Caco-2 (cell line): Measurements from ENCODE around the gene C16orf46. TPM values are rescaled to one million over a fixed set of nuclear protein-coding genes. Genes with fewer than 3 reads are reported as not detected.

Source experiments
- BruUV-seq: library from RNA; stranded (reverse); fragments of 400-500 nt; replicated peaks from 2 replicates; lab custom pipeline; 2021; lab: Mats Ljungman, UMichigan
- CTCF ChIA-PET: fragments of 300-600 bp; sonication (Branson Sonifier 250); formaldehyde crosslinking; loops from one replicate; lab custom pipeline; 2022; ENCODE audit warnings: antibody characterized with exemption; lab: Charles Lee
- POLR2A ChIA-PET: fragments of 300-600 bp; sonication (Branson Sonifier 250); formaldehyde crosslinking; loops from one replicate; lab custom pipeline; 2022; ENCODE audit warnings: antibody characterized with exemption; lab: Charles Lee
- DNase-seq, 2 experiments: peaks; one replicate each; pipeline versions ENCODE4 v3.0.0 to v3.0.0-alpha.2; 2020 to 2022
- H3K27me3 ChIP-seq: replicated peaks from 2 replicates; pipeline ENCODE4 v1.6.0; 2011; ENCODE audit warnings: low read length; ENCODE audit not compliant: control insufficient read depth, insufficient read depth
- H3K36me3 ChIP-seq: 2 replicates; pipeline ENCODE4 v1.5.1; 2011; ENCODE audit warnings: low read length; ENCODE audit not compliant: control insufficient read depth, insufficient read depth
- H3K4me1 ChIP-seq: fragments of 250-450 bp; sonication (Bioruptor Pico); 2 replicates; pipeline ENCODE4 v1.5.1; 2020; ENCODE audit warnings: mild to moderate bottlenecking
- H3K4me3 ChIP-seq: 2 replicates; pipeline ENCODE4 v1.5.1; 2011; ENCODE audit warnings: low read depth, mild to moderate bottlenecking, control low read depth, low read length
- H3K9me3 ChIP-seq: fragments of 250-450 bp; sonication (Bioruptor Pico); 2 replicates; pipeline ENCODE4 v1.5.1; 2020; ENCODE audit warnings: mild to moderate bottlenecking, moderate library complexity
- H3K27ac Mint-ChIP-seq: one replicate; pipeline ENCODE4 v1.8.0; 2022; ENCODE audit warnings: mixed read lengths; ENCODE audit not compliant: unreplicated experiment
- H3K27me3 Mint-ChIP-seq: one replicate; pipeline ENCODE4 v1.8.0; 2022; ENCODE audit warnings: mixed read lengths; ENCODE audit not compliant: insufficient read depth, unreplicated experiment
- H3K36me3 Mint-ChIP-seq: one replicate; pipeline ENCODE4 v1.8.0; 2022; ENCODE audit warnings: mild to moderate bottlenecking, mixed read lengths; ENCODE audit not compliant: insufficient read depth, unreplicated experiment
- H3K4me1 Mint-ChIP-seq: one replicate; pipeline ENCODE4 v1.8.0; 2022; ENCODE audit warnings: low read depth, mixed read lengths; ENCODE audit not compliant: unreplicated experiment
- H3K4me3 Mint-ChIP-seq: one replicate; pipeline ENCODE4 v1.8.0; 2022; ENCODE audit warnings: mild to moderate bottlenecking, moderate library complexity, mixed read lengths; ENCODE audit not compliant: unreplicated experiment
- H3K9me3 Mint-ChIP-seq: one replicate; pipeline ENCODE4 v1.8.0; 2022; ENCODE audit warnings: mixed read lengths; ENCODE audit not compliant: unreplicated experiment
- intact Hi-C: fragments of 100-400 bp; cut with micrococcal nuclease; formaldehyde crosslinking; loops from one replicate; pipeline ENCODE4 v1.10.0; 2022; ENCODE audit not compliant: unreplicated experiment
- total RNA-seq: library from RNA; stranded (reverse); gene quantifications from 2 replicates; pipeline ENCODE4 v1.2.3, GENCODE V29; 2022
- TF ChIP-seq, protein P1 (sequence below), 2 experiments: fragments of 200-600 bp in 1 of 2; IDR thresholded peaks; 1 replicate in 1 of 2; 2 replicates in 1 of 2; pipeline versions ENCODE4 v1.5.1 to v1.8.0; 2011 to 2022; ENCODE audit warnings: antibody characterized with exemption in 1 of 2, control low read depth in 1 of 2, inconsistent platforms in 1 of 2, low read depth in 1 of 2, low read length in 1 of 2, mild to moderate bottlenecking in 1 of 2, moderate library complexity in 1 of 2; ENCODE audit not compliant: insufficient read depth in 1 of 2, severe bottlenecking in 1 of 2, unreplicated experiment in 1 of 2

The C16orf46 gene
- total RNA-seq, 1 experiment from 2014 or later: 0.70 TPM

DNA sequence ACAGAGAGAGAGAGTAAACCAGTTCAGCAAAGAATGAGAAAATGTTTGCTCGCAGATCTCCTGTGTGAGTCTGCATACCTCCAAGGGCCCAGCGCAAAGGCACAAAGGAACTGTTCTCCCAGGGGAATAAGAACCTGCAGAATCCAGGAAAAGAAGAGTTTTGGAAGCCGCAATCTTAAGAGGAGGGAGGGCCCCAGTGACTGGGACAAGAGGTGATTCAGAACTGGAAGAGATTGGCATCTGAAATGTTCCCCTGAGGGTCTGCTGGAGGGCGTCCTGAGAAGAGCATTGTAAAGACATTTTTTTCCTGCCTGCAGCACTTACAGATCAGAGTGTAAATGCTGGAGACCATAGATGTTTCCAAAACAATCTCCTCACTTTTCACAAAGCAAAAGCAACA, 35.3 kb downstream of the C16orf46 start:
- TF ChIP-seq, protein P1, sequence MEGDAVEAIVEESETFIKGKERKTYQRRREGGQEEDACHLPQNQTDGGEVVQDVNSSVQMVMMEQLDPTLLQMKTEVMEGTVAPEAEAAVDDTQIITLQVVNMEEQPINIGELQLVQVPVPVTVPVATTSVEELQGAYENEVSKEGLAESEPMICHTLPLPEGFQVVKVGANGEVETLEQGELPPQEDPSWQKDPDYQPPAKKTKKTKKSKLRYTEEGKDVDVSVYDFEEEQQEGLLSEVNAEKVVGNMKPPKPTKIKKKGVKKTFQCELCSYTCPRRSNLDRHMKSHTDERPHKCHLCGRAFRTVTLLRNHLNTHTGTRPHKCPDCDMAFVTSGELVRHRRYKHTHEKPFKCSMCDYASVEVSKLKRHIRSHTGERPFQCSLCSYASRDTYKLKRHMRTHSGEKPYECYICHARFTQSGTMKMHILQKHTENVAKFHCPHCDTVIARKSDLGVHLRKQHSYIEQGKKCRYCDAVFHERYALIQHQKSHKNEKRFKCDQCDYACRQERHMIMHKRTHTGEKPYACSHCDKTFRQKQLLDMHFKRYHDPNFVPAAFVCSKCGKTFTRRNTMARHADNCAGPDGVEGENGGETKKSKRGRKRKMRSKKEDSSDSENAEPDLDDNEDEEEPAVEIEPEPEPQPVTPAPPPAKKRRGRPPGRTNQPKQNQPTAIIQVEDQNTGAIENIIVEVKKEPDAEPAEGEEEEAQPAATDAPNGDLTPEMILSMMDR (IDR thresholded peaks at IDR 0.05; ENCODE audit: insufficient read depth in 1 of 2, low read depth in 1 of 2, low read length in 1 of 2, severe bottlenecking in 1 of 2, unreplicated experiment in 1 of 2): no peak
- H3K36me3 Mint-ChIP-seq: peaks cover 63% of the 10 kb centered on the region
- CTCF ChIA-PET: no interaction called here

DNA sequence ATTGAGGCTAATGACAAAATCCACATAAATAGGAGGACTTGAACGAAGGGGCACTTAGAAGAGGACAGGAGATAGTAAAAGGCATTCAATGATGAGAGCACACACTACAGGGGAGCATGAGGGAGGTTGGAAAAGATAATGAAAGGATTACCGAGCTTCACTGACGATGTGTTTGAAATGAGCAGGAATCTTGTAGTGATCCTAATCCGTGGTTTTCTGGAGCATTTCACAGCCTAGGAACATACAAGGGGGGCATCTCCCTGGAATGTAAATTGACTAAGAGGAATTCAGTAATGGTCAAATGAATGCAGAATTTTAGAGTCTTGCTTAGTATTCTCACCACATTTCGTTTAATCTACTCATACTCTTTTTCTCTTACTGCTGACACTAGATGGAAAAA, 36.2 kb downstream of the C16orf46 start:
- H3K4me3 Mint-ChIP-seq: no peak overlapping the region
- peaks cover 6% of the 10 kb centered on the region; the same call in 1 of the 2 replicates for H3K4me1 ChIP-seq
- H3K36me3 Mint-ChIP-seq: peaks cover 62% of the 10 kb centered on the region
- no peaks in the 10 kb centered on the region for H3K27me3 ChIP-seq
- H3K4me1 Mint-ChIP-seq: no peaks in the 10 kb centered on the region
- no peak overlapping the region for H3K27ac Mint-ChIP-seq
- intact Hi-C loops: no loop called here
- no peak for DNase-seq
- H3K36me3 ChIP-seq: peaks cover 4% of the 10 kb centered on the region
- no peak overlapping the region for H3K4me3 ChIP-seq
- TF ChIP-seq, protein P1 (IDR thresholded peaks at IDR 0.05; ENCODE audit: insufficient read depth in 1 of 2, low read depth in 1 of 2, low read length in 1 of 2, severe bottlenecking in 1 of 2, unreplicated experiment in 1 of 2): no peak
- H3K9me3 Mint-ChIP-seq: no peaks in the 10 kb centered on the region
- CTCF ChIA-PET: no interaction called here
- H3K27me3 Mint-ChIP-seq: no peaks in the 10 kb centered on the region
- POLR2A ChIA-PET: no interaction called here
- H3K9me3 ChIP-seq: no peaks in the 10 kb centered on the region
- BruUV-seq: no TSS peak

More for the DNA sequence above, 35.3 kb downstream of the C16orf46 start:
- intact Hi-C loops: no loop called here
- Mint-ChIP-seq H3K9me3 (no peaks in the 10 kb centered on the region), H3K27ac (no peak overlapping the region), H3K4me1 (no peaks in the 10 kb centered on the region), H3K27me3 (no peaks in the 10 kb centered on the region), H3K4me3 (no peak overlapping the region)
- Histone ChIP-seq H3K4me3 (no peak overlapping the region), H3K36me3 (peaks cover 4% of the 10 kb centered on the region), H3K4me1 (peaks cover 6% of the 10 kb centered on the region; the same call in 1 of the 2 replicates), H3K27me3 (no peaks in the 10 kb centered on the region), H3K9me3 (no peaks in the 10 kb centered on the region)
- POLR2A ChIA-PET: no interaction called here
- BruUV-seq: no TSS peak
- DNase-seq: no peak

DNA sequence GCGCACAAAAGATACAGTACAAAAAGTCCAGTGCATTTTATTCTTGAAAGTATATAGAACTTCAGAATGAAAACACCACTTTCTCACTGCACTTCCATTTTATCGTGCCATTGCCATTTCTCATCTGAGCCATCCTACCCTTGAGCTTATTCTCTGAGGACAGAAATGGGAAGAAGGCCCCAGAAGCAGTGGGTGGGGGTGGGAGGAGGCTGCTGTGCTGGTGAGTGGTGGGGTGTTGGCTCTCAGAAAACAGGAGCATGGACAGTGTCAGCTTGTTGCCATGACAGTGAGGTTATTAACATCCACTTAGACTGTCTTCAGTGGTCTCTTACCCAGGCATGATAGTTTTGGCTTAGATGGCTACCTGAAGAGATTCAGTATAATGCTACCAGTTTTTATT, 36.9 kb downstream of the C16orf46 start:
- POLR2A ChIA-PET: no interaction called here
- Histone ChIP-seq H3K36me3 (peaks cover 4% of the 10 kb centered on the region; the same call in 1 of the 2 replicates), H3K4me1 (peaks cover 9% of the 10 kb centered on the region; the same call in 1 of the 2 replicates), H3K27me3 (no peaks in the 10 kb centered on the region), H3K9me3 (no peaks in the 10 kb centered on the region), H3K4me3 (no peak overlapping the region)
- intact Hi-C loops: no loop called here
- no peak for DNase-seq
- Mint-ChIP-seq H3K27me3 (no peaks in the 10 kb centered on the region), H3K4me3 (no peak overlapping the region), H3K36me3 (peaks cover 56% of the 10 kb centered on the region), H3K9me3 (no peaks in the 10 kb centered on the region), H3K27ac (no peak overlapping the region), H3K4me1 (no peaks in the 10 kb centered on the region)
- TF ChIP-seq, protein P1 (IDR thresholded peaks at IDR 0.05; ENCODE audit: insufficient read depth in 1 of 2, low read depth in 1 of 2, low read length in 1 of 2, severe bottlenecking in 1 of 2, unreplicated experiment in 1 of 2): no peak
- BruUV-seq: no TSS peak
- CTCF ChIA-PET: no interaction called here
